Liver (tissue), 9 donors: ENCODE results near the gene CPNE5. TPM values are rescaled to one million over a fixed set of nuclear protein-coding genes. Genes with fewer than 3 reads are reported as not detected.
"Not testable (repeated sequence)": the region's sequence is repeated elsewhere in the genome, so short reads cannot be mapped to it uniquely, and the experiment has no call there.

ENCODE experiments used
- DNase-seq: peaks from one replicate; pipeline ENCODE4 v3.0.0-alpha.2; 2017; ENCODE audit warnings: low spot score
- H3K27ac ChIP-seq, 2 donors: one replicate each; pipeline ENCODE4 v1.7.0; 2013; ENCODE audit warnings: inconsistent platforms in 2 of 2, low read length in 2 of 2, control low read depth in 1 of 2, low read depth in 1 of 2, mild to moderate bottlenecking in 1 of 2
- H3K27me3 ChIP-seq, 4 donors: one replicate each; pipeline versions ENCODE4 v1.6.1 to v1.7.0; 2013; ENCODE audit warnings: low read length in 3 of 4, inconsistent platforms in 1 of 4, mild to moderate bottlenecking in 1 of 4, moderate library complexity in 1 of 4; ENCODE audit not compliant: control insufficient read depth in 4 of 4, insufficient read depth in 4 of 4
- H3K36me3 ChIP-seq, 4 donors: one replicate each; pipeline versions ENCODE4 v1.6.1 to v1.7.0; 2013; ENCODE audit warnings: low read length in 3 of 4, mild to moderate bottlenecking in 3 of 4, low read depth in 1 of 4, moderate library complexity in 1 of 4; ENCODE audit not compliant: control insufficient read depth in 4 of 4, insufficient read depth in 3 of 4
- H3K4me1 ChIP-seq, 4 donors: one replicate each; pipeline versions ENCODE4 v1.6.1 to v1.7.0; 2013; ENCODE audit warnings: low read length in 3 of 4, mild to moderate bottlenecking in 3 of 4, moderate library complexity in 1 of 4; ENCODE audit not compliant: control insufficient read depth in 4 of 4, insufficient read depth in 4 of 4
- H3K4me3 ChIP-seq, 3 donors: one replicate each; pipeline versions ENCODE4 v1.6.1 to v1.7.0; 2013; ENCODE audit warnings: low read length in 3 of 3, control low read depth in 1 of 3, low read depth in 1 of 3, mild to moderate bottlenecking in 1 of 3
- H3K9ac ChIP-seq, 2 donors: one replicate each; pipeline ENCODE4 v1.7.0; 2013; ENCODE audit warnings: low read length in 2 of 2, mild to moderate bottlenecking in 2 of 2, moderate library complexity in 2 of 2, control low read depth in 1 of 2, low read depth in 1 of 2
- H3K9me3 ChIP-seq, 4 donors: one replicate each; pipeline versions ENCODE4 v1.6.1 to v1.7.0; 2013; ENCODE audit warnings: low read length in 3 of 4; ENCODE audit not compliant: control insufficient read depth in 4 of 4
- ATF3 ChIP-seq: IDR thresholded peaks from 2 replicates; pipeline ENCODE4 v1.6.1; 2016; ENCODE audit warnings: antibody characterized with exemption
- CTCF ChIP-seq: fragments of 150-350 bp; IDR thresholded peaks from 2 replicates; pipeline ENCODE4 v1.5.1; 2017; ENCODE audit warnings: improper control_type of control experiment, low read depth, low read length; ENCODE audit not compliant: missing input control
- EGR1 ChIP-seq, 2 donors: IDR thresholded peaks; 2 replicates each; pipeline ENCODE4 v1.6.1; 2016 to 2018; ENCODE audit warnings: antibody characterized with exemption in 2 of 2, low read depth in 2 of 2
- FOXA1 ChIP-seq: IDR thresholded peaks from 2 replicates; pipeline ENCODE4 v1.6.1; 2016; ENCODE audit warnings: antibody characterized with exemption
- FOXA2 ChIP-seq: IDR thresholded peaks from 2 replicates; pipeline ENCODE4 v1.6.1; 2016; ENCODE audit warnings: antibody characterized with exemption
- HNF4A ChIP-seq, 2 donors: conservative IDR thresholded peaks; 2 replicates each; pipeline ENCODE4 v1.6.1; 2016; ENCODE audit warnings: antibody characterized with exemption in 2 of 2, mild to moderate bottlenecking in 2 of 2
- HNF4G ChIP-seq: IDR thresholded peaks from 2 replicates; pipeline ENCODE4 v1.6.1; 2016; ENCODE audit warnings: antibody characterized with exemption
- MAX ChIP-seq: IDR thresholded peaks from 2 replicates; pipeline ENCODE4 v1.6.1; 2016; ENCODE audit warnings: antibody characterized with exemption
- NR2F2 ChIP-seq: IDR thresholded peaks from 2 replicates; pipeline ENCODE4 v1.6.1; 2016; ENCODE audit warnings: antibody characterized with exemption
- RAD21 ChIP-seq, 2 donors: IDR thresholded peaks; 2 replicates each; pipeline ENCODE4 v1.6.1; 2016; ENCODE audit warnings: antibody characterized with exemption in 2 of 2, mild to moderate bottlenecking in 2 of 2
- REST ChIP-seq: IDR thresholded peaks from 2 replicates; pipeline ENCODE4 v1.6.1; 2016; ENCODE audit warnings: antibody characterized with exemption, mild to moderate bottlenecking
- SP1 ChIP-seq: IDR thresholded peaks from 2 replicates; pipeline ENCODE4 v1.6.1; 2018; ENCODE audit warnings: antibody characterized with exemption, mild to moderate bottlenecking
- ZBTB33 ChIP-seq: IDR thresholded peaks from 2 replicates; pipeline ENCODE4 v1.6.1; 2016; ENCODE audit warnings: antibody characterized with exemption
- WGBS: extraction: QIAGEN DNeasy Blood & Tissue Kit; methylation state at CpG from one replicate; pipeline ENCODE4 v1.1.7; 2013; 5-methylcytosine and 5-hydroxymethylcytosine counted together
- polyA plus RNA-seq, 2 donors: library from polyadenylated mRNA; stranded (reverse) in 1 of 2; unstranded in 1 of 2; fragments of 200-250 nt in 1 of 2; fragments of >200 nt in 1 of 2; fragmentation: Nextera tagmentation in 1 of 2; extraction: Ambion mirVana in 1 of 2; gene quantifications; one replicate each; pipeline versions ENCODE4 v1.2.1 to v1.2.3, GENCODE V29; 2013 to 2015
- total RNA-seq, 2 donors: library from RNA; depleted of rRNA; stranded (reverse); fragments of >200 nt; gene quantifications; one replicate each; pipeline ENCODE4 v1.2.3, GENCODE V29; 2014
- donor health status: healthy.
- donor health status: healthy.
- donor health status: healthy.
- donor health status: healthy.
- donor health status: healthy.

The CPNE5 gene
- total and polyA plus RNA-seq, 4 donors = 0.24 to 1.1 (median 0.44) TPM

- no peaks in the 10 kb centered on the region for H3K9me3 ChIP-seq
- 91% methylated on average over 8 of the region's 8 CpGs for WGBS
- TF ChIP-seq SP1 (no peak), ATF3 (no peak), FOXA1 (no peak), RAD21 (IDR thresholded peaks at IDR 0.05) (no peak), HNF4G (no peak)
- no peaks in the 10 kb centered on the region for H3K36me3 ChIP-seq
- no peak overlapping the region for H3K4me3 ChIP-seq
- no peak overlapping the region for H3K27ac ChIP-seq
- no peak overlapping the region for H3K9ac ChIP-seq
- no peak for DNase-seq
- H3K4me1 ChIP-seq = no peaks in the 10 kb centered on the region
- H3K27me3 ChIP-seq = no peaks in the 10 kb centered on the region
Observed at GRCh38 chr6:36713846-36714245, 125.4 kb downstream of the CPNE5 start.

GRCh38 chr6:36712816-36713215, 126.4 kb downstream of the CPNE5 start:
- no peak for DNase-seq
- TF ChIP-seq HNF4A (conservative IDR thresholded peaks at IDR 0.05) (no peak), ATF3 (no peak), EGR1 (IDR thresholded peaks at IDR 0.05; ENCODE audit: low read depth in 2 of 2) (no peak)
- Histone ChIP-seq H3K27me3 (no peaks in the 10 kb centered on the region), H3K36me3 (no peaks in the 10 kb centered on the region), H3K9me3 (no peaks in the 10 kb centered on the region), H3K27ac (no peak overlapping the region), H3K9ac (no peak overlapping the region), H3K4me3 (no peak overlapping the region), H3K4me1 (no peaks in the 10 kb centered on the region)
- WGBS = 91% methylated on average over 4 of the region's 4 CpGs

- H3K27me3 ChIP-seq = no peaks in the 10 kb centered on the region
- no peak overlapping the region for H3K9ac ChIP-seq
- no peaks in the 10 kb centered on the region for H3K4me1 ChIP-seq
- H3K27ac ChIP-seq = no peak overlapping the region
- WGBS = 54% methylated on average over 1 of the region's 1 CpG
- H3K36me3 ChIP-seq = no peaks in the 10 kb centered on the region
- DNase-seq = no peak
- no peak overlapping the region for H3K4me3 ChIP-seq
- no peak for TF ChIP-seq REST
- TF ChIP-seq HNF4A (conservative IDR thresholded peaks at IDR 0.05) = no peak
- no peak for TF ChIP-seq MAX
- no peak for TF ChIP-seq HNF4G
- TF ChIP-seq ZBTB33 = no peak
- no peak for TF ChIP-seq CTCF
- no peak for TF ChIP-seq NR2F2
- TF ChIP-seq ATF3 = no peak
- TF ChIP-seq RAD21 (IDR thresholded peaks at IDR 0.05) = no peak
- TF ChIP-seq FOXA2 = no peak
- no peaks in the 10 kb centered on the region for H3K9me3 ChIP-seq
Observed at GRCh38 chr6:36706339-36706738, 132.9 kb downstream of the CPNE5 start.

- H3K27me3 ChIP-seq, H3K4me1 ChIP-seq, H3K36me3 ChIP-seq, H3K9ac ChIP-seq, H3K4me3 ChIP-seq, H3K27ac ChIP-seq, H3K9me3 ChIP-seq, DNase-seq: not testable (repeated sequence)
- 81% methylated on average over 7 of the region's 7 CpGs for WGBS
Observed at GRCh38 chr6:36704961-36705577, 134.2 kb downstream of the CPNE5 start.
